ENCODE results near the gene NEDD4. TPM values are rescaled to one million over a fixed set of nuclear protein-coding genes. Genes with fewer than 3 reads are reported as not detected.

Gene NEDD4
- total and polyA plus RNA-seq, 11 donors, result 1.8 to 14.8 (median 8.9) TPM

DNA sequence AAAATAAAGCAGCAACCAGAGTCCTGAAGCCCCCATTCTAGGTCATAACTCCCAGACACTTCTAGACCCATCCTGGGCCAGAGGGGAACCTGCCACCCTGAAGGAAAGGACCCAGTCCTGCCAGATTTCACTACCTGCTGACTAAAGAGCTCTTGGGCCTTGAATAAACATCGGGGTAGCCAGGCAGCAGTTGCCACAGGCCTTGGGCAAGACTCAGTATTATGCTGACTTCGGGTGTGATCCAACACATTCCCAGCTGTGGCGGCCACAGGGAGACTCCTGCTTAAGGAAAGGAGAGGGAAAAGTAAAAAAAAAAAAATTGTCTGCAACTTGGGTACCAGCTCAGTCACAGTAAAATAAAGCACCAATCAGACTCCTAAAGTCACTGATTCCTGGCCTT lies 23.8 kb downstream of the NEDD4 start:
- Histone ChIP-seq H3K9me3 (peaks cover 0 to 14% (median 0%) of the 10 kb centered on the region in 12 donors), H3K4me3 (no peak overlapping the region), H3K27ac (no peak overlapping the region), H3K27me3 (no peaks in the 10 kb centered on the region), H3K4me1 (no peaks in the 10 kb centered on the region), H3K36me3 (peaks cover 0 to 12% (median 0%) of the 10 kb centered on the region in 9 donors)
- ATAC-seq, result no peak
- 79 to 96% (median 88%) methylated on average over 3 of the region's 3 CpGs for WGBS, 4 donors
- TF ChIP-seq, protein P1, sequence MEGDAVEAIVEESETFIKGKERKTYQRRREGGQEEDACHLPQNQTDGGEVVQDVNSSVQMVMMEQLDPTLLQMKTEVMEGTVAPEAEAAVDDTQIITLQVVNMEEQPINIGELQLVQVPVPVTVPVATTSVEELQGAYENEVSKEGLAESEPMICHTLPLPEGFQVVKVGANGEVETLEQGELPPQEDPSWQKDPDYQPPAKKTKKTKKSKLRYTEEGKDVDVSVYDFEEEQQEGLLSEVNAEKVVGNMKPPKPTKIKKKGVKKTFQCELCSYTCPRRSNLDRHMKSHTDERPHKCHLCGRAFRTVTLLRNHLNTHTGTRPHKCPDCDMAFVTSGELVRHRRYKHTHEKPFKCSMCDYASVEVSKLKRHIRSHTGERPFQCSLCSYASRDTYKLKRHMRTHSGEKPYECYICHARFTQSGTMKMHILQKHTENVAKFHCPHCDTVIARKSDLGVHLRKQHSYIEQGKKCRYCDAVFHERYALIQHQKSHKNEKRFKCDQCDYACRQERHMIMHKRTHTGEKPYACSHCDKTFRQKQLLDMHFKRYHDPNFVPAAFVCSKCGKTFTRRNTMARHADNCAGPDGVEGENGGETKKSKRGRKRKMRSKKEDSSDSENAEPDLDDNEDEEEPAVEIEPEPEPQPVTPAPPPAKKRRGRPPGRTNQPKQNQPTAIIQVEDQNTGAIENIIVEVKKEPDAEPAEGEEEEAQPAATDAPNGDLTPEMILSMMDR (IDR thresholded peaks at IDR 0.05), result no peak
- no peak for TF ChIP-seq POLR2A (IDR thresholded peaks at IDR 0.05)
- DNase-seq, result no peak
- intact Hi-C loops (cut with DNase I), result no loop called here

DNA sequence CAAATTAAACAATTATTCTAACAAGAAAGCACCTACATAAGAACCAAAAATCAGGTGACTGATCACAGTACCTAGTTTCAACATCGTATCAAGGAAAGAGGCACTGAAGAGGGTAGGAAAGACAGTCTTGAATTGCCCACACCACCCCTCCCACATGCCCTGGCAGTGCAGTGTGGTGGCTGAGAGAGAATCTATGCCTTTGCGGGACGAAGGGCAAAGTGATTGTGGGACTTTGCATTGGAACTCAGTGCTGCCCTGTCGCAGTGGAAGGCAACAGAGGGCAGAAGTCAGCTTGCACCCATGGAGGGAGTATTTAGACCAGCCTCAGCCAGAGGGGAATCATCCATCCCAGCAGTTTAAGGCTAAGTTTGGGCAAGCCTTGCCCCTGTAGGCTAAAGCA lies 24.5 kb downstream of the NEDD4 start:
- TF ChIP-seq, protein P1 (IDR thresholded peaks at IDR 0.05), result no peak
- no peak for TF ChIP-seq POLR2A (IDR thresholded peaks at IDR 0.05)
- ATAC-seq (no peak), DNase-seq (no peak)
- intact Hi-C loops (cut with DNase I), result no loop called here
- no peak overlapping the region for H3K27ac ChIP-seq
- peaks cover 0 to 8% (median 0%) of the 10 kb centered on the region in 12 donors for H3K9me3 ChIP-seq
- 91 to 98% (median 94%) methylated on average over 4 of the region's 4 CpGs for WGBS, 4 donors
- peaks cover 0 to 16% (median 0%) of the 10 kb centered on the region in 9 donors for H3K36me3 ChIP-seq
- no peaks in the 10 kb centered on the region for H3K4me1 ChIP-seq
- H3K27me3 ChIP-seq, result no peaks in the 10 kb centered on the region
- H3K4me3 ChIP-seq, result no peak overlapping the region

DNA sequence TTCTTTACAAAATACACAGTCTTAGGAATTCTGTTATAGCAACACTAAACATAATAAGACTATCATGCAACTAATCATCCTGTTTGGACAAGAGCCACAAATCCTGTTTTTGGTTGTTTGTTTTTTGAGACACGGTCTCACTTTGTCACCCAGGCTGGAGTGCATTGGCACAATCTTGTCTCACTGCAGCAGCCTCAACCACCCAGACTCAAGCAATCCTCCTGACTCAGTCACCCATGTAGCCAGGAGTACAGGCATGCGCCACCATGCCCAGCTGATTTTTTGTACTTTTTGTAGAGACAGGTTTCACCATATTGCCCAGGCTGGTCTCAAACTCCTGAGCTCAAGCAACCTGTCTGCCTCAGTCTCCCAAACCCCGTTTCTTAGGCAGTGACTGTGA lies 28.3 kb downstream of the NEDD4 start:
- Histone ChIP-seq H3K36me3 (peaks cover 0 to 16% (median 0%) of the 10 kb centered on the region in 9 donors), H3K9me3 (no peaks in the 10 kb centered on the region), H3K4me3 (no peak overlapping the region), H3K27me3 (no peaks in the 10 kb centered on the region), H3K27ac (no peak overlapping the region), H3K4me1 (no peaks in the 10 kb centered on the region)
- ATAC-seq (no peak), DNase-seq (no peak)
- intact Hi-C loops (cut with DNase I), result no loop called here
- WGBS, 4 donors, result 82 to 88% (median 86%) methylated on average over 3 of the region's 3 CpGs
- TF ChIP-seq, protein P1 (IDR thresholded peaks at IDR 0.05), result no peak
- no peak for TF ChIP-seq POLR2A (IDR thresholded peaks at IDR 0.05)

DNA sequence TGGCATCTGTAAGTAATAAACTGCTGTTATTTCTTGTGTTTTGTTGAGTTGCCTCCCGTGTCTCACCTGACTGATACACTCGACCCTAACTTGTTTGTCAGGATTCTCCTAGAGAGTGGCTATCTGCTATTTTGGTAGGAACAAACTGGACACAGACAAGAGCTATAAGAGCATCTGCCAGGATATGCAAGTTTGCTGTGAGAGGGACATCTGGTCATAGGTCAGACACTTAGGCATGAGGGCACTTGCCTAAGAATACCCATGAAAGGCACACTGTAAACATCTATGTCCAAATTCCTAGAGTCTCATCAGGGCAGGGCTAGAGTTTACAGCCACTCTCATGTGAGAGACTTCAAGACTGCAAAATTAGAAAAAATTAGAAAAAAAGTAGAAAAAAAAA lies 32.5 kb downstream of the NEDD4 start:
- DNase-seq, result no peak
- H3K4me3 ChIP-seq, result no peak overlapping the region
- 87 to 100% (median 95%) methylated on average over 2 of the region's 2 CpGs for WGBS, 4 donors
- no peaks in the 10 kb centered on the region for H3K9me3 ChIP-seq
- intact Hi-C loops (cut with DNase I), result no loop called here
- peaks cover 0 to 16% (median 0%) of the 10 kb centered on the region in 9 donors for H3K36me3 ChIP-seq
- no peaks in the 10 kb centered on the region for H3K27me3 ChIP-seq
- no peak overlapping the region for H3K27ac ChIP-seq
- no peak for ATAC-seq
- H3K4me1 ChIP-seq, result no peaks in the 10 kb centered on the region
- no peak for TF ChIP-seq POLR2A (IDR thresholded peaks at IDR 0.05)
- TF ChIP-seq, protein P1 (IDR thresholded peaks at IDR 0.05), result no peak
